ENCODE measurements around the gene ARRDC3.
"Not testable (repeated sequence)": the region's sequence is repeated elsewhere in the genome, so short reads cannot be mapped to it uniquely, and the experiment has no call there.

ARRDC3 gene

DNA sequence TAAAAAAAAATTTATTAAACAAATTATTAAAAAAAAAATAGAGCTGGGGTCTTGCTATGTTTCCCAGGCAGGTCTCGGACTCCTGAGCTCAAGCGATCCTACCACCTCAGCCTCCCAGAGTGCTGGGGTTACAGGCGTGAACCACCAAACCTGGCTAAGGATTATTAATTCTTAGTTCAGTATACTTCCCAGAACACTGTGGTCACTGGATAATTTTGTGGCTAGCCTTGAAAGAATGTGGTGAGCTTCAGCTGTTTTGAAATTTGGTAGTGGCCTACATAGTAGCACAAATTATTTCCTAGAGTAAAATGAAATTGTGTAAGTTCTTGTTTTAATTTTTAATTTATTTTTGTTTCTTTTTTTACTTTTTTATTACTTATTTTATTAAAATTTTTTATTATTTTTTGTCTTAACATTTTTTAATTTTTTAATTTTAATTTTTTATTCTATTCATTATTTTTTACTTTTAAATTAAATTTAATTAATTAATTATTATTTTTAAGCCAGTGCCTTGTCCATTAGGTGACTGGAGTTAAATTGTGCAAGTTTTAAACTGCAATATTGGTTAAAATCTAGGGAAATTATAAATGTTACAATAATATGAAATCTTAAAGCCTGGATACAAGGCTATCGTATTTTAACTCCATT lies 23.0 kb downstream of the ARRDC3 start:
- no peak for DNase-seq

DNA sequence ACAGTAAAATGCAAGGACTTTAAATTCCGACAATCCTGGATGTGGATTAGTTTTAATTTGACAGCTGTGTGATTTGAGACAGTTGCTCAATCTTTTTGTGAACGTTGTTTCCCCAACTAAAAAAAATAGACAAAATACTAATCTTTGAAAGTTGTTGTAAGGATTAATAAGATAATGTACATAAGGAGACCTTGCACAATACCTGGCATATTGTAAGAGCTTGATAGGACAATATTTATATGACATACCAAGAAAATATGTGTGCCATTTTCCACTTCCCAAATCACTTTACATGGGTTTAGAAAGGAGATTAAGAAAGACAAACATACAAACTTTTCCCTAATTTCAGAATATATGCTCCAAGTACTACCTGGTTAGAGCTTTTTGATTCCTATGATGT lies 25.3 kb downstream of the ARRDC3 start:
- DNase-seq: no peak

DNA sequence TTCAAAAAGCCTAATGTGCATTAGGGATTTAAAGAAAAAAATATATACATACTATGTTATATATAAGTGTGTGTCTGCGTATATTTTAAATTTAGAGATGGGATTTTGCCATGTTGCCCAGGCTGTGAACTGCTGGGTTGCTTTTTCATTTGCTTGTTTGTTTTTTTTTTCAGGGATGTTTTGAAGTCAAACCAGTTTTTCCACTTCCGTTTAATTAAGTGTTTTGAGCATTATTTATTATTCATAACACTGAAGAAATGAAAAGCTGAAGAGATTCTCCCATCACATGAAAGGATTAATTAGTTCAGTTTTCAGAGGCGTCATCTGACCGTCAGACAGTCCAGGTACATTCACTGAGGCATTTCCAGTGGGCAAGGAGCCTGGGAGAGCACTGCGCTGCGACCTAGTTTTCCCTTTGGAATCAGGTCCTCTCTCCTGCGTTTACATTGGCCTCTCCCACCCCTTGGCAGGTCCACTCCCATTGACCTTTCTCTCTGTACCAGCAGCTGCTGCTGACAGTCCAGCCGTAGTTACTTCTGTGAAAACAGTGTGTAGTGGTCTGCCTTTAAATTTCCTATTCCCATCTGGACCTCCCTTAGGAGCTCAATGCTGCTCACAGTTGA lies 26.0 kb downstream of the ARRDC3 start:
- peak; percentile 47 to 64 for DNase-seq

DNA sequence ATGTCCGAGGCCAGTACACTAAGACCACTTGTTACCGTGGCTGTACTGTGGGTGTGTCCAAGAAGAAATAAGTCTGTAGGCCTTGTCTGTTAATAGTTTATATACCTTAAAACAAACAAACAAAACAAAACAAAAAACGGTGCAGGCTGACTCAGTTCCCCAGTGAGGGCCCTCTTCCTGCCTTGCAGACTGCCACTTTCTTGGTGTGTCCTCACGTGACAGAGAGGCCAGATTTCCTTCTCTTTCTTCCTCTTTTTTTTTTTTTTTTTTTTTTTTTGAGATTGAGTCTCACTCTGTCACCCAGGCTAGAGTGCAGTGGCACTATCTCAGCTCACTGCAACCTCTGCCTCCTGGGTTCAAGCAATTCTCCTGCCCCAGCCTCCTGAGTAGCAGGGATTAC lies 28.2 kb downstream of the ARRDC3 start:
- not testable (repeated sequence) for DNase-seq

DNA sequence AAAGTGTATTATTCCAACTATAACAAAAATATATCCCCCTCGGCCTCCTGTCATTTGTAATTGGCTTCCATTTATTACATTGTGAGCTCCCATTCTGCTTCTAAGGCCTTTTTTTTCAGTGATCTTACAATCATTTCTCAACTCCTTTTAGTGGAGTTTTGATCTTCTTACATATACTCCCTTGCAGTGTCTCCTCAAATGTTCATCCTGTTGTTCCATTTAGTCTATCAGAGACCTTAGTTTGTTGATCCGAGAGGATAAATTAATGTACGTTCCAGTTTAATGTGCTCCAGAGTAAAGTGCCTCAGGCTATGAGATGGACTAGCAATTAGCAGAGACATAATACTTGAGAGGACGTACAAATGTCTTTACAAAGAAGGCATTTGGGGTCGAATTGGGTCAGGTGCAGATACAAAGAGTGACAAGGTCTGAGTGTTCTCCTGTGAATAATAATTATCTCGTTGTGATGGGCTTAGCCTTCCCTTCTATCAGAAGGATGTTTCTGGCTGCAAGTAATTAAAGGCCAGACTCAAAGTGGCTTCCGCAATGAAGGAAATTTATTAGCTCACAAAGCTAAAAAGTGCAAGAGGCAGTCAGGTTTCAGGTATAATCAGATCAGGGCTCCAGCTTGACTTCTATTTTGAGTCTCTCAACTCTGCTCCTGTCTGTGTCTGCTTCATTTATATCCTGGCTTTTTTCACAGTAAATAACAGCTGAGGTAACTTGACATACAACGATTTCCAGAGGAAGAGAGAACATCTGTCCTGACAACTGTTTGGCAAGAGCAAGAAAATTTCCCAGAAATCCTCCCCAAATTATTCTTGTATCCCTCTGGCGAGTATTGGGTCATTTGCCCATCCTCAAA lies 30.1 kb downstream of the ARRDC3 start:
- no peak for DNase-seq

DNA sequence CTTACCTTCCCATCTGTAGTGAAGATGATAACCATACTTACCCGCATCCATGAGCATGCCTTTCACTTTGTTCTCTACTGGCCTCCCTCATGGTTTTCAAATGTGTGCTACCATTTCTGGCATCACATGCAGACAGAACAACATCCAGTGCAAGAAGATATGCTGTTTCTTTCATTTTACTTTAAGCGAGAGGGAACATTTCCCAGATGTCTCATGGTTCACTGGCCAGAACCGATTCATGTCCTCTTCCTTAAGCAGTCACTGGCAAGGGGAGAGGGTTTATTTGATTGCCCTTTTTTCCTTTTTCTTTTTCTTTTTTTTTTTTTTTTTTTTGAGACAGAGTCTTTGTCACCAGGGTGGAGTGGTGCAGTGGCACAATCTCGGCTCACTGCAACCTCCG lies 37.7 kb downstream of the ARRDC3 start:
- DNase-seq: no peak

DNA sequence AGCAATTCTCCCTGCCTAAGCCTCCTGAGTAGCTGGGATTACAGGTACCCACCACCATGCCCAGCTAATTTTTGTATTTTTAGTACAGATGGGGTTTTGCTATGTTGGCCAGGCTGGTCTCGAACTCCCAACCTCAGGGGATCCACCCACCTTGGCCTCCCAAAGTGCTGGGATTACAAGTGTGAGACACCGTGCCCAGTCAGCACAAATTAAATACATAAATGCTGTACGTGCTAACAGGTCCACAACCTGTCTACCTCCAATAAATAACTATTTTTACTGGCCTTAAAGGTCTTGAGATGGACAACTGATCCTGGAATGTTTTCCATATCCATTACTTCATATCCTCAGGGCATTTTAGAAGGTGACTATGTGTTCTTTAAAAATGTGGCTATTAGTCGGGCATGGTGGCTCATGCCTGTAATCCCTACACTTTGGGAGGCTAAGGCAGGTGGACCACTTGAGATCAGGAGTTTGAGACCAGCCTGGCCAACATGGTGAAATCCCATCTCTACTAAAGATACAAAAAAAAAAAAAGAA lies 38.4 kb downstream of the ARRDC3 start:
- not testable (repeated sequence) for DNase-seq

DNA sequence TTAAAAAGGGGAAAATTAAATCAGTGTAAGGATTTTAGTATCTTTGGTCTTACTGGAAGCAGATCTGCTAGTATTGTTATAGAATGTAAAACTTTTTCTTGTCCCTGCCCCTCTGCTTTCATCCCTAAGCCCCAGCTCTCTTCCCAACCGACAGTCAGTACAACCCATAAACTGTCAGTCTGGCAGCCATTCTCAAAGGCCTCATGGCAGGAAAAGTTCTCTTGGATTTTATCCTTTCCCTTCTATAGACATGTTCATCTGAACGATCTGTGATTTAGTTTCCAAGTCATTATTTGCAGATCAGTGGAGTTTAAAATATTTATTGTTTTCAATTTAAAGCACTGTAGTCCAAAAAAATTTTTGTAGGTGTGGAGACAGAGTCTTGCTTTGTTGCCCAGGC lies 39.2 kb downstream of the ARRDC3 start:
- no peak for DNase-seq

DNA sequence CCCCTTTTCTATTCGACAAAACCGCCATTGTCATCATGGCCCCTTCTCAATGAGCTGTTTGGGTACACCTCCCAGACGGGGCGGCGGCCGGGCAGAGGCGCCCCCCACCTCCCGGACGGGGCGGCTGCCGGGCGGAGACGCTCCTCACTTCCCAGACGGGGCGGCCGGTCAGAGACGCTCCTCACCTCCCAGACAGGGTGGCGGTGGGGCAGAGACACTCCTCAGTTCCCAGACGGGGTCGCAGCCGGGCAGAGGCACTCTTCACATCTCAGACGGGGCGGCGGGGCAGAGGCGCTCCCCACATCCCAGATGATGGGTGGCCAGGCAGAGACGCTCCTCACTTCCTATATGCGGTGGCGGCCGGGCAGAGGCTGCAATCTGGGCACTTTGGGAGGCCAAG lies 40.2 kb downstream of the ARRDC3 start:
- DNase-seq: not testable (repeated sequence)

DNA sequence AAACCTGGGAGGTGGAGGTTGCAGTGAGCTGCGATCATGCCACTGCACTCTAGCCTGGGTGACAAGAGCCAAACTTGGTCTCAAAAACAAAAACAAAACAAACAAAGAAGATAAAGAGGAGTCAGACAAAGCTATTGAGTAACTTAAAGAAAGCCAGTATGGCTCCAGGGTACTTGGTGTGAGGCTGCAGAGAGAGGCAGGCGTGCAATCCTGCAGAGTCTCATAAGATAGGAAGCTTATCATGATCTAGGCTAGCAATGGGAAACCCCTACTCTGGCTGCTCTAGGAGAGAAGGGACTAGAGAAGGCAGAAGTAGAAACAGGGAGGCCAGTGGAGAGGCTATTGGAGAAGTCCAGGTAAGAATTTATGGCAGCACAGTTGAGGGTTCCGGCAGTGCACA lies 42.0 kb downstream of the ARRDC3 start:
- DNase-seq: no peak

DNA sequence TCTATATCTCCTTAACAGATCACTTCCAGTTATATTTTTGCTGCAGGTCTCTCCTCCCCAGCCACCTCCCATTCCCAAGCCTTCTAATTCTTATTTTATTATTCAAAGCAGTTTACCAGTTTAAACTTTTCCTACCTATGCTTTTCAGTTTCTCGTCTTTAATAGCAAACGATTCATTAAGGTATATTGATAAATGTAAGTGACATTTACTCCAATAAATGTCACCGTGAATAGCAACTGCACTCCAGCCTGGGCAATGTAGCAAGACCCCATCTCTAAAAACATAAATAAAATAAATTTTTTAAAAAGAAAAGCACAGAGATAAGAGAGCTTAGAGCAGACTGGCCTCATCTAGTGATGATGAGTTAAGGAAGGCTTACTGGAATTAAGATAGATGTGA lies 42.6 kb downstream of the ARRDC3 start:
- DNase-seq: no peak

DNA sequence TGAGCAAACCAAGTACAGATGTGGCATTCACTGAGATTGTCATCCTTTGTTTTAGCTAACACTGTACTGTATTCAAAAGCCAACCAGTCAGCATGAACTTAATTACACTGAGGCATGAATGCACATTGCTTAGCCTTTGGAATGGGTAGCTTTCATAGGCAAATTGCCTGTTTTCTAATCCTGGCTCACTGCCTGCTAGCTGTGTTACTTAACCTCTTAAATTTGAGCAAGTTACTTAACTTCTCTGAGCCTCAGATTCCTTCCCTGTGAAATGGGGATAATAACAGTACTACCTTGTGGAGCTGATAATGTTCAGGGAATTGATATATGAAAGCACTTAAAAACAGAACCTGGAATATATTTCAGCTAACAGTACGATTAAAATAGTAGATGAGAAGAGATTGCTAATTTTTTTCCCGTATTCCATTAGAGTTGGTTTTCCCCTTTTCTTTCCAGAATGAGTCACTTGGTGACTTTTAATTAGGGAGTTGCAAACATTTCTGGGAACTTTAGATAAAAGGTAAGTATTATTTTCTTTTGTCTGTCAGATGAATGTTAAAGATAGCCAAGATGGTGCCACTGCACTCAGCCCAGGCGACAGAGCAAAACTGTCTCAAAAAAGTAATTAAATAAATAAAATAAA lies 43.9 kb downstream of the ARRDC3 start:
- no peak for DNase-seq

DNA sequence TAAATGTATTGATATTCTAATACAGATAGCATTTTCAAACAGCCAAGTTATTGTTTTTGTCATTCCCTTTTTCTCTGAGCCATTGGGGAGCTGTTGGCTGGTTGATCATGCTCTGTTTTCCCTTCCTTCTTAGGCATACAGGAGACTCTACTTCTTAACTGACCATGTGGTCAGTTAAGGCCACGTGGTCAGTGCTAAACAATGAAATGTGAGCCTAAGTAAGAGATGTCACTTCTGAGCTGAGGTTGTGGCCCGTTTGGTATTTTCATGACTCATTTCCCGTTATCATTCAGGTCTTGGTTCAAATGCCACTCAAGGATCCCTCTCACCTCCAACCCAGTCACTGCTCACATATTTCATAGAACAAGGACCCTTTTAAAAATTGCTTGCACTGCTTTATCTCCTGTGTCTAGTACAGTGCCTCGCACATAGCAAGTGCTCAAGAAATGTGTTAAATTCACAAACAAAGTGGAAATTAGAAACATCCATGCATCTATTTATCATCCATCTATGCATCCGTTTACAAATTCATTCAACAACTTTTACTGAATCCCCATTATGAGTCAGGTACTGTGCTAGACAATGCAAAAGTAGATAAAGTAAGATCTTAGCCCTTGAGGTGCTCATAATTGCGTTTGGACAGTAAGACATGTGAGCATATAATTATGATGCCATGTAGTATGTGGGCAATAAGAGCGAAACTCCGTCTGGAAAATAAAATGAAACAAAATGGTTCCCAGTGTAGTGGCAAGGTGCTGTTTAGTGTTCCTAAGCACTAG lies 50.7 kb downstream of the ARRDC3 start:
- DNase-seq: no peak

DNA sequence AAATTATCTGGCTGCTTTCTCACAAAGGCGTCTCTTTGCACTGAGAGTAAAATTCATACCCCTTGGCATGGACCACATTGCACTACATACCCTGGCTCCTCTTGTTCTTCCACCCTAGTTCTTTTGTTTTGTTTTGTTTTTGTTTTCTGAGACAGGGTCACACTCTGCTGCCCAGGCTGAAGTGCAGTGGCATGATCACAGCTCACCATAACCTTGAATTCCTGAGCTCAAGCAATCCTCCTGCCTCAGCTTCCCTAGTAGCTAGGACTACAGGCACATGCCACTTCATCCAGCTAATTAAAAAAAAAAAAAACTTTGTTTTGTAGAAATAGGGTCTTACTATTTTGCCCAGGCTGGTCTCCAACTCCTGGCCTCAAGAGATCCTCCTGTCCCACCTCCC lies 51.4 kb downstream of the ARRDC3 start:
- no peak for DNase-seq

DNA sequence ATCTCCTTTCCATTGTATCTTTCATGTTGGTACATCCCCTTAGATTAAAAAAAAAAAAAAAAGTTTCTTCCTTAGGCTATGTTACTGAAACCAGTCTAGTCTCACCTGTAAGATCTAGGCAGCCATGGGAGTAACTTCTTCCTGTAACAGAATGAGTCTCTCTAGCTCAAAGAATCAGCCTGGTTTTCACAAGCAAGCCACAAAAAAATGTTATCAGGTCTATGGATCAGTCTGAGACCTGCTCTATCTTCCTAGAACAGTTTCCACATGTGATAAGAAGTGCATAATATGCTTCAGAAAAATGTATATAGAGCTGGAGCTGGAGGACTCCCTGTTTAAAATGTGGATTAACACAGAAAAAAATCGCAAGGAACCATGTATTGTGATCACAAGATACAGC lies 53.8 kb downstream of the ARRDC3 start:
- no peak for DNase-seq

DNA sequence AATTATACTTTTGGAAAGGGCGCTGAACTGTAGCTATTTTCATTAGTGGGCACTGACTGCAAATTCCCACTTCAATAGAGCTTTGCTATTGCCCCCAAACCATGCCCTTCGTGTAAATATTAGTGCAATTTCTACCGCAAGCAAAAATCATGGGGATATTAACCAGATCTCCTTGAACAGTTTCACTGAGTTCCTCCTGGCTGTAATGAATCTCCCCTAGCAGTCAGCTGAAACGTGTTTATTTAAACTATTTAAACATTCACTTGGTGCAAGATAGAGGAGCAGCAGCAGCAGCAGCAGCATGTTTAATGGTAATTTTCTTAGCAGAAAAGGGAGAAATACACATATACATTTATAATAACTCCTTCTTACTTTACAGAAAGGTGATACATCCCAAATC lies 54.4 kb downstream of the ARRDC3 start:
- DNase-seq: no peak

DNA sequence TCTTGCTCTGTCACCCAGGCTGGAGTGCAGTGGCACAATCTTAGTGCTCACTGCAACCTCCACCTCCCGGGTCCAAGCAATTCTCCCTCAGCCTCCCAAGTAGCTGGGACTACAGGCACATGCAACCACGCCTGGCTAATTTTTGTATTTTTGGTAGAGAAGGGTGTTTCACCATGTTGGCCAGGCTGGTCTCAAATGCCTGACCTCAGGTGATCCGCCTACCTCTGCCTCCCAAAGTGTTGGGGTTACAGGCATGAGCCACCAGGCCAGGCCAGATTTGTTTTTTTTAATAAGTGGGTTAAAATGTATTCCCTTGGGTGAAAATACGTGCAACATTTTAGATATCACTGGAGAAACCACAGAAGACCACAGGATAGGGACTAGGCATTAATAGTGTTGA lies 60.1 kb downstream of the ARRDC3 start:
- not testable (repeated sequence) for DNase-seq

DNA sequence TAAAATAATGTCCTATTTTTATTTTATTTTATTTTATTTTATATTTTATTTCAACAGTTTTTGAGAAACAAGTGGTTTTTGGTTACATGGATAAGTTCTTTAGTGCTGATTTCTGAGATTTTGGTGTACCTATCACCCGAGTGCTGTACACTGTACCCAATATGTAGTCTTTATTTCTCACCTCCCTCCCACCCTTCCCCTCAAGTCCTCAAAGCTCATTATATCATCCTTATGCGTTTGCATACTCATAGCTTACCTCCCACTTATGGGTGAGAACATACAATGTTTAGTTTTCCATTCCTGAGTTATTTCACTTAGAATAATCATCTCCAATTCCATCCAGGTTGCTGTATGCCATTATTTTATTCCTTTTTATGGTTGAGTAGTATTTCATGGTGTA lies 63.5 kb downstream of the ARRDC3 start:
- DNase-seq: no peak

DNA sequence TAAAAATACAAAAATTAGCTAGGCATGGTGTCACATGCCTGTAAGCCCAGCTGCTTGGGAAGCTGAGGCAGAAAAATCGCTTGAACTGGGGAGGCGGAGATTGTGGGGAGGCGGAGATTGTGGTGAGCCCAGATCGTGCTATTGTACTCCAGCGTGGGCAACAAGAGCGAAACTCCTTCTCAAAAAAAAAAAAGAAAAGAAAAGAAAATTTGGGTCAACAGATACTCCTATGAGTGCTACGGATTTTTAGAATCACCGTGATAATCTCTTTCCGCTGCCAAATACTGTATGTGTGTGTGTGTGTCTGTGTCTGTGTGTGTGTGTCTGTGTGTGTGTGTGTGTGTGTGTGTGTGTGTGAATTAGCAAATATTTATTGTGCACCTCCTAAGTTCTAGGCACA lies 64.4 kb downstream of the ARRDC3 start:
- DNase-seq: no peak

All from SHP77 (cell line).